ENCODE data around the gene ALDH6A1. TPM values are rescaled to one million over a fixed set of nuclear protein-coding genes. Genes with fewer than 3 reads are reported as not detected.

ALDH6A1 gene
- total RNA-seq, 6 experiments from 2014 or later = 13.3 to 17.7 (median 14.4) TPM

DNA sequence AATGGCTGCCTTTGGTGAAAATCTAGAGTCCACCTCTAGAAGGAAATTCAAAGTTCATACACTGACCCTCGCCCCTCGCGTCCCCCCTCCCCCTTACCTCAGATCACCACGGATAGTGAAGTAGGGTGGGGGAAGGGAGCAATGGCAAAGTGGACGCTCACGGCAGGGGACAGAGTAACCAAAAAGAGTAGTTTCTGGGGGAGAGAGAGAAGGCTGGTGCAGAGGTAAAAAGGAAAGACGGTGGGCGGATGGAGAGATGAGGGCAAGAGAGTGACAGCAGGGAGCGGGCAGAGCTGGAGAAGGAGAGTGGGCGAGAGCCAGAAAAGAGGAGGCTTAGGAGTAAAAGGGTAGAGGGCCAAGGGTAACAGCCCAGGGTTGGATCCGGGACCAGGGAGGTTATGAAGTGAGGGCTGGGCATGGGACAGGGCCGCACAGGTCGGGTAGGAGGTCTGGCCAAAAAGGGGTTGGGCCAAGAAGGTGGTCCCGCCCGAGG, 423 bp downstream of the ALDH6A1 start:
- H3K9me3 Mint-ChIP-seq = no peaks in the 10 kb centered on the region
- TF ChIP-seq, protein P1, sequence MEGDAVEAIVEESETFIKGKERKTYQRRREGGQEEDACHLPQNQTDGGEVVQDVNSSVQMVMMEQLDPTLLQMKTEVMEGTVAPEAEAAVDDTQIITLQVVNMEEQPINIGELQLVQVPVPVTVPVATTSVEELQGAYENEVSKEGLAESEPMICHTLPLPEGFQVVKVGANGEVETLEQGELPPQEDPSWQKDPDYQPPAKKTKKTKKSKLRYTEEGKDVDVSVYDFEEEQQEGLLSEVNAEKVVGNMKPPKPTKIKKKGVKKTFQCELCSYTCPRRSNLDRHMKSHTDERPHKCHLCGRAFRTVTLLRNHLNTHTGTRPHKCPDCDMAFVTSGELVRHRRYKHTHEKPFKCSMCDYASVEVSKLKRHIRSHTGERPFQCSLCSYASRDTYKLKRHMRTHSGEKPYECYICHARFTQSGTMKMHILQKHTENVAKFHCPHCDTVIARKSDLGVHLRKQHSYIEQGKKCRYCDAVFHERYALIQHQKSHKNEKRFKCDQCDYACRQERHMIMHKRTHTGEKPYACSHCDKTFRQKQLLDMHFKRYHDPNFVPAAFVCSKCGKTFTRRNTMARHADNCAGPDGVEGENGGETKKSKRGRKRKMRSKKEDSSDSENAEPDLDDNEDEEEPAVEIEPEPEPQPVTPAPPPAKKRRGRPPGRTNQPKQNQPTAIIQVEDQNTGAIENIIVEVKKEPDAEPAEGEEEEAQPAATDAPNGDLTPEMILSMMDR (IDR thresholded peaks at IDR 0.05) = no peak
- peaks cover 7% of the 10 kb centered on the region for H3K27me3 Mint-ChIP-seq (ENCODE audit: insufficient read depth)
- H3K4me3 Mint-ChIP-seq = peak overlapping the region; percentile 97
- peaks cover 30% of the 10 kb centered on the region for H3K4me1 Mint-ChIP-seq (ENCODE audit: low read depth)
- H3K27ac Mint-ChIP-seq = peak overlapping the region; percentile 95
- H3K36me3 Mint-ChIP-seq (ENCODE audit: low read depth) = no peaks in the 10 kb centered on the region
- no peak for DNase-seq

DNA sequence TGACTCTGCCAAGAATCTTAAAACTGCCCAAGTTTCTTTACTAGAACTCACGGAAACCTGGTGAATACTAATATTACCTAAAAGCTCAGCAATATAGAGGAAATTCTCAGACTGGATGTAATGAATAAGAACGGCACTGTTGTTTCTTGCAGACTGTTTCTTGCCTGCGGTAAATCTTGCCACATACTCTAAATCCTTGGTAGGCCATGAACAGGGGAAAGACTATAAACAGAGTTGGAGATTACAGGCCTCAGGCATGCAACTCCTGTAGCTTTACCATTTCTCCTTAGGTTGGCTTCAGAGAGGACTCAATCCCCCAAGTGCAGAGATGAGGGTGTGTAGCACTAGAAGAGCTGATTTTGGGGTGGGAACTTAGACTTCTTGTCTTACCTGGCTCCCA, 1.1 kb downstream of the ALDH6A1 start:
- Mint-ChIP-seq H3K4me3 (peak overlapping the region; percentile 97), H3K4me1 (ENCODE audit: low read depth) (peaks cover 30% of the 10 kb centered on the region), H3K9me3 (no peaks in the 10 kb centered on the region), H3K36me3 (ENCODE audit: low read depth) (no peaks in the 10 kb centered on the region), H3K27ac (no peak overlapping the region; the same call in 1 of the 2 replicates), H3K27me3 (ENCODE audit: insufficient read depth) (peaks cover 7% of the 10 kb centered on the region)
- TF ChIP-seq, protein P1 (IDR thresholded peaks at IDR 0.05) = no peak
- DNase-seq = no peak

DNA sequence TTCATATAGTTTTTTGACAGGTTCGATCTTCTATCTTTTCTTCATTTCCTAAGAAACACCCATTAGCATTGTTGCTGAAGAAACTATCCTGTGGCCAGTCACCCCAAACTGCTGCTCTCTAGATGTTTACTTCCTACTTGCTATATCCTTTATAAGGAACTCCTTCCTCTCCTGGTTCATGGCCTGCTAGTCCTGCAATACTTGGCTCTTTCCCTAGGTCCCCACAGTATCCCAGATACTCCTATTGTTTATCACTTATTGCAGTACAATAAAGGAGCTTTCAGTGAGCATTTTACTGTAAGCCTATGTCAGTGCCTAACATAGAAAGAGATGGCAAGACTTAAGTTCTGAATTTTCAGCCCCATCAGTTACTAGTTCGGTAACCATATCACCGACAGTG, 2.8 kb downstream of the ALDH6A1 start:
- DNase-seq = no peak
- H3K36me3 Mint-ChIP-seq (ENCODE audit: low read depth) = no peaks in the 10 kb centered on the region
- H3K27ac Mint-ChIP-seq = no peak overlapping the region
- peaks cover 30% of the 10 kb centered on the region for H3K4me1 Mint-ChIP-seq (ENCODE audit: low read depth)
- no peaks in the 10 kb centered on the region for H3K9me3 Mint-ChIP-seq
- H3K4me3 Mint-ChIP-seq = no peak overlapping the region
- peaks cover 8% of the 10 kb centered on the region for H3K27me3 Mint-ChIP-seq (ENCODE audit: insufficient read depth)
- TF ChIP-seq, protein P1 (IDR thresholded peaks at IDR 0.05) = no peak

DNA sequence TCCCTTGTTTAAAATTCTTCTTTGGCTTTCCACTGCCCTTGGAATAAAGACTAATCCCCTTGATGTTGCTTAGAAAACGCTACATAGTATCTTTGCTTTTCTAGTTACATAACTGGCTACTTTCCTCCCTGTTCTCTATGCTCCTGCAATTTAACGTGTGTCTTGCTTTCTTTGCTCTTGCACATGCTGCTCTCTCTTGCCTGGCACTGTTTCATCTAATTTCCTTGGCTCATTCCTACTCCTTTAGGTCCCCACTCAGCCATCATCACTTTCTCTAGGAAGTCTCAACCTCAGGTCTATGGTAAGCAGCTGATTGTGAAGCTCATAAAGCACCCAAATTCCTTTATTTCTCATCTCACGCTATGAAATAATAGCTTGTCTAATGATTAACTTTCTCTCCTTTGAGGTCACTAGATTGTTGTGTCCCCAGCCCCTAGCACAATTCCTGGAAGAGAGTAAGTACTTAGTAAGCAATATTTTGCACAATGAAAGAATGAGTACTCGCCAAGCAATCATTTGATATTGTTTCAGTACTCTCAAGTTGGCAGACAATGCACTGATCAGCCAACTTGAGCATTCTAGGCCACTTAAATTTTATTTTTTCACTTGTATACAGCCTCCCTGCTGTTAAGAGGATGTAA, 3.3 kb downstream of the ALDH6A1 start:
- Mint-ChIP-seq H3K4me1 (ENCODE audit: low read depth) (peaks cover 25% of the 10 kb centered on the region), H3K4me3 (no peak overlapping the region), H3K27me3 (ENCODE audit: insufficient read depth) (peaks cover 8% of the 10 kb centered on the region), H3K9me3 (no peaks in the 10 kb centered on the region), H3K36me3 (ENCODE audit: low read depth) (no peaks in the 10 kb centered on the region), H3K27ac (no peak overlapping the region)
- TF ChIP-seq, protein P1 (IDR thresholded peaks at IDR 0.05) = no peak
- DNase-seq = no peak

DNA sequence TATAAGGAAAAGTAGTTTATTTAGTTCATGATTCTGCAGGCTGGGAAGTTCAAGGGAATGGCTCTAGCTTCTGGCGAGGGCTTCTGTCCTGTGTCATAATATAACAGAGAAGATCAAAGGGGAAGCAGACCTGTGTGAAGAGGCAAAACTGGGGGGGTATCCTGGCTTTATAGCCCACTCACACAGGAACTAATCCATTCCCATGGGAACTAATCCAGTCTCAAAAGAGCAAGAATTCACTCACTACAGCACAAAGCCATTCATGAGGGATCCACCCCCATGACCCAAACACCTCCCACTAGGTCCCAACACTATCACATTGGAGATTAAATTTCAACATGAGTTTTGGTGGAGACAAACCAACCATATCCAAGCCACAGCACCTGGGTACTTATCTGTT, 6.9 kb downstream of the ALDH6A1 start:
- H3K4me1 Mint-ChIP-seq (ENCODE audit: low read depth) = peaks cover under 1% of the 10 kb centered on the region; the same call in 1 of the 2 replicates
- H3K27ac Mint-ChIP-seq = no peak overlapping the region
- DNase-seq = no peak
- no peaks in the 10 kb centered on the region for H3K9me3 Mint-ChIP-seq
- peaks cover 2% of the 10 kb centered on the region; the same call in 1 of the 2 replicates for H3K27me3 Mint-ChIP-seq (ENCODE audit: insufficient read depth)
- TF ChIP-seq, protein P1 (IDR thresholded peaks at IDR 0.05) = no peak
- no peak overlapping the region for H3K4me3 Mint-ChIP-seq
- H3K36me3 Mint-ChIP-seq (ENCODE audit: low read depth) = no peaks in the 10 kb centered on the region

Data from HFFc6 (cell line).